GM12878 (cell line): ENCODE results near the gene COX6A1. TPM values are rescaled to one million over a fixed set of nuclear protein-coding genes. Genes with fewer than 3 reads are reported as not detected.

Source experiments
- ATAC-seq: fragments of 200-7000 bp; cut with Tn5 transposase; 3 replicates; pipeline ENCODE4 v1.9.1; 2020; ENCODE audit warnings: mild to moderate bottlenecking, moderate library complexity
- BruUV-seq: library from RNA; stranded (reverse); fragments of 400-500 nt; replicated peaks from 2 replicates; lab custom pipeline; 2021; lab: Mats Ljungman, UMichigan
- CTCF ChIA-PET: fragments of 300-600 bp; sonication (Branson Sonifier 250); formaldehyde crosslinking; extraction: SDS; loops from one replicate; lab custom pipeline; 2021; ENCODE audit warnings: inconsistent platforms; lab: Yijun Ruan, JAX
- POLR2A ChIA-PET: fragments of 350-600 bp; formaldehyde crosslinking; extraction: SDS; loops from one replicate; lab custom pipeline; 2021; ENCODE audit warnings: inconsistent platforms; lab: Charles Lee
- RAD21 ChIA-PET: fragments of 300-600 bp; sonication (Branson Sonifier 250); formaldehyde crosslinking; loops from one replicate; lab custom pipeline; 2023; ENCODE audit warnings: antibody characterized with exemption; ENCODE audit not compliant: unreplicated experiment; lab: Charles Lee
- SMC1A ChIA-PET: fragments of 300-600 bp; sonication (Branson Sonifier 250); formaldehyde crosslinking; loops from one replicate; lab custom pipeline; 2023; ENCODE audit not compliant: unreplicated experiment, uncharacterized antibody; lab: Charles Lee
- DNase-seq: peaks from one replicate; pipeline ENCODE4 v3.0.0-alpha.2; 2011; ENCODE audit warnings: low read depth, low spot score
- FAIRE-seq: peaks from 3 replicates; lab custom pipeline; 2011; peaks lifted over from hg19 to GRCh38; lab: Jason Lieb, UNC
- H2AFZ ChIP-seq: 2 replicates; pipeline ENCODE4 v1.6.0; 2011; ENCODE audit warnings: low read depth, low read length, control low read depth; ENCODE audit not compliant: control insufficient read depth
- H3K27ac ChIP-seq: 2 replicates; pipeline ENCODE4 v1.5.1; 2011; ENCODE audit warnings: control low read depth; ENCODE audit not compliant: control insufficient read depth, insufficient read depth
- H3K27me3 ChIP-seq, 2 experiments: replicated peaks in 1 of 2; 2 replicates each; pipeline versions ENCODE4 v1.6.0 to v1.6.1; 2011; ENCODE audit warnings: low read length in 1 of 2; ENCODE audit not compliant: control insufficient read depth in 2 of 2, insufficient read depth in 2 of 2
- H3K36me3 ChIP-seq, 2 experiments: 2 replicates each; pipeline ENCODE4 v1.5.1; 2011; ENCODE audit warnings: low read length in 1 of 2; ENCODE audit not compliant: control insufficient read depth in 2 of 2, insufficient read depth in 2 of 2
- H3K4me1 ChIP-seq: 2 replicates; pipeline ENCODE4 v1.6.1; 2011; ENCODE audit warnings: mild to moderate bottlenecking, low read length, moderate library complexity, mixed read lengths; ENCODE audit not compliant: control insufficient read depth, insufficient read depth
- H3K4me2 ChIP-seq: 2 replicates; pipeline ENCODE4 v1.6.0; 2011; ENCODE audit warnings: control low read depth; ENCODE audit not compliant: control insufficient read depth, insufficient read depth
- H3K4me3 ChIP-seq: fragments of 200-600 bp; sonication (generic); 2 replicates; pipeline ENCODE4 v1.5.1; 2016
- H3K79me2 ChIP-seq: 2 replicates; pipeline ENCODE4 v1.6.0; 2011; ENCODE audit warnings: low read length; ENCODE audit not compliant: control insufficient read depth, insufficient read depth
- H3K9ac ChIP-seq: 2 replicates; pipeline ENCODE4 v1.8.0; 2011; ENCODE audit warnings: low read length, control low read depth, mixed read lengths; ENCODE audit not compliant: control insufficient read depth, insufficient read depth
- H3K9me3 ChIP-seq: replicated peaks from 3 replicates; pipeline ENCODE4 v1.5.1; 2011; ENCODE audit warnings: mild to moderate bottlenecking, low read length; ENCODE audit not compliant: control insufficient read depth, insufficient read depth
- H4K20me1 ChIP-seq: 2 replicates; pipeline ENCODE4 v1.6.0; 2011; ENCODE audit not compliant: control insufficient read depth, insufficient read depth
- CEBPB ChIP-seq, 2 experiments: fragments of 150-350 bp in 1 of 2; IDR thresholded peaks; 2 replicates each; pipeline ENCODE4 v1.6.1; 2012 to 2014; ENCODE audit warnings: low read depth in 2 of 2, low read length in 2 of 2, borderline replicate concordance in 1 of 2, inconsistent platforms in 1 of 2
- CHD1 ChIP-seq: IDR thresholded peaks from 2 replicates; pipeline ENCODE4 v1.6.1; 2012; ENCODE audit warnings: low read depth, low read length, improper control_type of control experiment
- CREM ChIP-seq: IDR thresholded peaks from 2 replicates; pipeline ENCODE4 v1.6.1; 2014; ENCODE audit warnings: antibody characterized with exemption, low read depth
- IKZF2 ChIP-seq, 2 experiments: fragments of 450-650 bp; IDR thresholded peaks; 2 replicates each; pipeline ENCODE4 v1.6.1; 2017; ENCODE audit warnings: mild to moderate bottlenecking in 2 of 2, moderate library complexity in 2 of 2
- IRF4 ChIP-seq: IDR thresholded peaks from 2 replicates; pipeline ENCODE4 v1.6.1; 2011; ENCODE audit warnings: low read depth, low read length
- MYC ChIP-seq: IDR thresholded peaks from 2 replicates; pipeline ENCODE4 v1.6.1; 2011; ENCODE audit warnings: mild to moderate bottlenecking, low read length, moderate library complexity, inconsistent platforms; ENCODE audit not compliant: insufficient read depth, insufficient replicate concordance, insufficient read length, severe bottlenecking
- NFYB ChIP-seq: IDR thresholded peaks from 2 replicates; pipeline ENCODE4 v1.6.1; 2011; ENCODE audit warnings: low read depth, mild to moderate bottlenecking, low read length, improper control_type of control experiment, moderate library complexity; ENCODE audit not compliant: insufficient read depth
- PAX8 ChIP-seq: fragments of 450-650 bp; IDR thresholded peaks from 2 replicates; pipeline ENCODE4 v1.6.1; 2017; ENCODE audit warnings: mild to moderate bottlenecking, moderate library complexity
- PKNOX1 ChIP-seq: fragments of 450-650 bp; IDR thresholded peaks from 2 replicates; pipeline ENCODE4 v1.6.1; 2016; ENCODE audit warnings: mild to moderate bottlenecking
- RUNX3 ChIP-seq: IDR thresholded peaks from 2 replicates; pipeline ENCODE4 v1.6.1; 2012; ENCODE audit warnings: low read length, inconsistent platforms
- SPI1 ChIP-seq: IDR thresholded peaks from 2 replicates; pipeline ENCODE4 v1.6.1; 2011; ENCODE audit warnings: low read depth, mild to moderate bottlenecking, low read length, moderate library complexity, borderline replicate concordance; ENCODE audit not compliant: insufficient read depth
- WGBS: methylation state at CpG from one replicate; pipeline ENCODE4 v1.1.6; 2016; ENCODE audit warnings: low lambda C conversion rate; ENCODE audit not compliant: insufficient replicate concordance, insufficient coverage; ENCODE audit errors: missing lambda C conversion rate; 5-methylcytosine and 5-hydroxymethylcytosine counted together
- in situ Hi-C: fragments of 300-500 bp; cut with MboI; formaldehyde crosslinking; loops from 9 replicates; pipeline ENCODE4 v1.14.3; 2018; ENCODE audit warnings: mixed read lengths
- intact Hi-C: fragments of 100-400 bp; cut with micrococcal nuclease; formaldehyde crosslinking; loops from one replicate; pipeline ENCODE4 v1.14.2; 2022; ENCODE audit not compliant: unreplicated experiment
- polyA plus RNA-seq, 11 experiments: library from polyadenylated mRNA; depleted of rRNA in 4 of 11; unstranded in 6 of 11; stranded (reverse) in 5 of 11; fragments of >200 nt; fragmentation: Nextera tagmentation in 4 of 11; fragmentation: Illumina TruSeq in 1 of 11; extraction: Ambion mirVana in 4 of 11; extraction: Trizol in 1 of 11; gene quantifications; 1 replicate in 1 of 11; 2 replicates in 10 of 11; pipeline versions ENCODE4 v1.2.1 to v1.2.3, GENCODE V29; 2011 to 2016; ENCODE audit warnings: inconsistent platforms in 2 of 11, missing spikeins in 2 of 11, low read depth in 1 of 11
- total RNA-seq, 4 experiments: library from RNA; depleted of rRNA in 3 of 4; stranded (reverse); fragments of >200 nt in 3 of 4; fragmentation: Illumina TruSeq in 1 of 4; extraction: Trizol in 1 of 4; gene quantifications; 2 replicates each; pipeline versions ENCODE4 v1.2.1 to v1.2.3, GENCODE V29; 2013 to 2021
- TF ChIP-seq, protein P1 (sequence below): IDR thresholded peaks from 2 replicates; pipeline ENCODE4 v1.6.1; 2012; ENCODE audit warnings: low read depth, low read length, improper control_type of control experiment

COX6A1 gene
- total and polyA plus RNA-seq, 10 of the 15 experiments (the other 5 are each of a cell fraction or from before 2014, with no cell fraction given): 408 to 2,723 (median 1,019) TPM

DNA sequence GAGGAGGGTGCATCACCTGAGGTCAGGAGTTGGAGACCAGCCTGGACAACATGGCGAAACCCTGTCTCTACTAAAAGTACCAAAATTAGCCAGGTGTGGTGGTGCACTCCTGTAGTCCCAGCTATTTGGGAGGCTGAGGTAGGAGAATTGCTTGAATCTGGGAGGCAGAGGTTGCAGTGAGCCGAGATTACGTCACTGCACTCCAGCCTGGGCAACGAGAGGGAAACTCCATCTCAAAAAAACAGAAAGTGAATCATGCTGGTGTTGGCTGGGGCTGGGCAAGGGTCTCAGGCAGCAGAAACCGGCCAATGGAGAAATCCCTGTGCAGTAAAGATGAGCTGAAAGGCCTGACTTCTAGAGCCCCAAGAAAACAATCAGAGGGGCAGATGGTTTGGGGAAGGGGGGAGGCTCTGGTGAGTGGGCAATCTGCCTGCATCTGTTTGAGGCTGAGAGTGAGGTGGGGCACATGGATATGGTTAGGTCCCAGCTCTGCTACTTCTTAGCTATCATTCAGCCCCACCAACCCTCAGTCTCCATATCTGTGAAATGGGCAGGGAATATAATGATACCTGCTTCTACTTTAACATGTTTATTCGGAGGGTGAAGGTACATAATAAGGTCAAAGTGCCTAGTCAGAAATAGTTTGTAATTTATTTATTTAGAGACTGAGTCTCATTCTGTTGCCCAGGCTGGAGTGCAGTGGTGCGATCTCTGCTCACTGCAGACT is 21.3 kb upstream of the COX6A1 start:
- RAD21 ChIA-PET: no interaction called here

More for the DNA sequence above, 21.3 kb upstream of the COX6A1 start:
- H3K36me3 ChIP-seq: no peaks in the 10 kb centered on the region
- ChIA-PET POLR2A (no interaction called here), SMC1A (no interaction called here), CTCF (interaction anchor here (0.8 to 1.8 kb wide), 2 partner anchors 12 to 49 kb away, joined by 4 to 5 read pairs; no protein-coding TSS in a partner anchor)
- FAIRE-seq (no peak), ATAC-seq (no peak), DNase-seq (no peak)
- no TSS peak for BruUV-seq
- H3K9me3 ChIP-seq: no peaks in the 10 kb centered on the region
- no peak for TF ChIP-seq SPI1
- no peak for TF ChIP-seq PKNOX1
- no peak for TF ChIP-seq IRF4
- no peak for TF ChIP-seq CREM
- TF ChIP-seq, protein P1, sequence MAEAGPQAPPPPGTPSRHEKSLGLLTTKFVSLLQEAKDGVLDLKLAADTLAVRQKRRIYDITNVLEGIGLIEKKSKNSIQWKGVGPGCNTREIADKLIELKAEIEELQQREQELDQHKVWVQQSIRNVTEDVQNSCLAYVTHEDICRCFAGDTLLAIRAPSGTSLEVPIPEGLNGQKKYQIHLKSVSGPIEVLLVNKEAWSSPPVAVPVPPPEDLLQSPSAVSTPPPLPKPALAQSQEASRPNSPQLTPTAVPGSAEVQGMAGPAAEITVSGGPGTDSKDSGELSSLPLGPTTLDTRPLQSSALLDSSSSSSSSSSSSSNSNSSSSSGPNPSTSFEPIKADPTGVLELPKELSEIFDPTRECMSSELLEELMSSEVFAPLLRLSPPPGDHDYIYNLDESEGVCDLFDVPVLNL: no peak
- TF ChIP-seq PAX8: no peak
- TF ChIP-seq RUNX3: no peak
- no peak for TF ChIP-seq IKZF2 (IDR thresholded peaks at IDR 0.05)
- no peak for TF ChIP-seq MYC
- no peak for TF ChIP-seq CEBPB (IDR thresholded peaks at IDR 0.05; ENCODE audit: borderline replicate concordance in 1 of 2, low read depth in 2 of 2, low read length in 2 of 2)
- TF ChIP-seq NFYB: no peak
- no peak for TF ChIP-seq CHD1
- H3K4me2 ChIP-seq: no peak overlapping the region
- no peaks in the 10 kb centered on the region for H3K79me2 ChIP-seq
- WGBS: 61% methylated on average over 7 of the region's 7 CpGs
- H3K9ac ChIP-seq: no peak overlapping the region
- intact Hi-C loops (no loop called here), in situ Hi-C loops (no loop called here)
- no peaks in the 10 kb centered on the region for H3K27me3 ChIP-seq
- H2AFZ ChIP-seq: no peak overlapping the region
- no peaks in the 10 kb centered on the region for H4K20me1 ChIP-seq
- no peaks in the 10 kb centered on the region for H3K4me1 ChIP-seq
- no peak overlapping the region for H3K27ac ChIP-seq
- no peak overlapping the region for H3K4me3 ChIP-seq
